Heart left ventricle (tissue), 16 donors: ENCODE measurements around the gene FAXDC2. TPM values are rescaled to one million over a fixed set of nuclear protein-coding genes. Genes with fewer than 3 reads are reported as not detected.

Source experiments
- ATAC-seq, 4 donors: fragments of 200-7000 bp; cut with Tn5 transposase; one replicate each; pipeline ENCODE4 v1.9.1; 2020 to 2022; ENCODE audit warnings: moderate library complexity in 4 of 4, mild to moderate bottlenecking in 3 of 4, moderate number of reproducible peaks in 1 of 4
- DNase-seq, 5 donors: peaks; one replicate each; pipeline ENCODE4 v3.0.0-alpha.2; 2020
- H3K27ac ChIP-seq, 12 donors: fragments of 200-600 bp; sonication (generic) in 4 of 12; one replicate each; pipeline versions ENCODE4 v1.5.0 to v1.8.0; 2016 to 2022; ENCODE audit warnings: mild to moderate bottlenecking in 2 of 12
- H3K27me3 ChIP-seq, 9 donors: fragments of 200-600 bp; sonication (generic) in 2 of 9; one replicate each; pipeline versions ENCODE4 v1.5.1 to v1.8.0; 2016 to 2022; ENCODE audit warnings: mild to moderate bottlenecking in 3 of 9
- H3K36me3 ChIP-seq, 9 donors: fragments of 200-600 bp; sonication (generic) in 2 of 9; one replicate each; pipeline versions ENCODE4 v1.5.0 to v1.8.0; 2018 to 2022; ENCODE audit warnings: mild to moderate bottlenecking in 2 of 9
- H3K4me1 ChIP-seq, 12 donors: fragments of 200-600 bp; sonication (generic) in 4 of 12; one replicate each; pipeline versions ENCODE4 v1.5.0 to v1.8.0; 2016 to 2022; ENCODE audit warnings: mild to moderate bottlenecking in 3 of 12
- H3K4me3 ChIP-seq, 12 donors: fragments of 200-600 bp; sonication (generic) in 4 of 12; one replicate each; pipeline versions ENCODE4 v1.5.0 to v1.8.0; 2017 to 2022; ENCODE audit warnings: mild to moderate bottlenecking in 9 of 12, moderate library complexity in 4 of 12
- H3K9me3 ChIP-seq, 12 donors: fragments of 200-600 bp; sonication (generic) in 4 of 12; one replicate each; pipeline versions ENCODE4 v1.5.0 to v1.8.0; 2016 to 2022; ENCODE audit warnings: mild to moderate bottlenecking in 1 of 12
- CTCF ChIP-seq, 12 donors: fragments of 200-600 bp; sonication (generic) in 4 of 12; IDR thresholded peaks; one replicate each; pipeline versions ENCODE4 v1.5.0 to v1.8.0; 2018 to 2022; ENCODE audit warnings: antibody characterized with exemption in 12 of 12, mild to moderate bottlenecking in 5 of 12
- POLR2A ChIP-seq, 2 donors: fragments of 450-650 bp; IDR thresholded peaks; one replicate each; pipeline ENCODE4 v1.6.1; 2017; ENCODE audit warnings: antibody characterized with exemption in 2 of 2, mild to moderate bottlenecking in 2 of 2, moderate library complexity in 2 of 2
- WGBS, 4 donors: extraction: QIAGEN DNeasy Blood & Tissue Kit in 2 of 4; methylation state at CpG; one replicate each; pipeline versions ENCODE4 v1.1.5 to v1.1.7; 2013 to 2018; 5-methylcytosine and 5-hydroxymethylcytosine counted together
- intact Hi-C, 10 donors: fragments of 100-400 bp; cut with DNase I; formaldehyde crosslinking; loops; one replicate each; pipeline versions ENCODE4 v1.11.1 to v1.14.2; 2022
- polyA plus RNA-seq, 2 donors: library from polyadenylated mRNA; stranded (reverse); fragments of 200-250 nt; gene quantifications; one replicate each; pipeline ENCODE4 v1.2.3, GENCODE V29; 2013
- total RNA-seq, 9 donors: library from RNA; depleted of rRNA in 2 of 9; stranded (reverse); fragments of >200 nt in 2 of 9; fragmentation: NEBNext Ultra II Directional in 3 of 9; extraction: Animal tissue kit (Norgen Biotek cat#: 25700) in 3 of 9; gene quantifications; one replicate each; pipeline versions ENCODE4 v1.1.0 to v1.2.4, GENCODE V29; 2016 to 2023
- donor health status: ischemic (EF 13 %, LVEDD 7.1; RV severe dilation, severe dysfunction).
- donor health status: healthy with polysubstance abuse.
- donor health status: DM: no; HTN: yes; CAD: no.
- donor health status: DM: no; HTN: no; CAD: no.
- donor health status: ischemic (EF 25% LVEDD 6.9; RV normal size, moderate dysfunction).
- donor health status: ischemic (EF 25% LVEDD 5.7; RV mildly dilated, moderate dysfunction).
- donor health status: healthy.
- donor health status: DM: yes; HTN: yes; CAD: no.
- donor health status: ischemic (EF 35%, LVEDD 5.7; RV mildly dilated, moderate dysfunction).
- donor health status: nonischemic (EF 11% LVEDD 7.7; RV severe dilation, severe dysfunction).
- donor health status: DM: yes; HTN: yes; CAD: no.
- donor health status: PGD.
- donor health status: ischemic (EF 29% LVEDD 5.4; RV normal size, mild dysfunction).
- donor health status: nonischemic (EF 23%, LVEDD 6.1; RV moderate dilation, normal function).

FAXDC2 gene
- total and polyA plus RNA-seq, 11 donors: 5.3 to 39.5 (median 21.9) TPM

DNA sequence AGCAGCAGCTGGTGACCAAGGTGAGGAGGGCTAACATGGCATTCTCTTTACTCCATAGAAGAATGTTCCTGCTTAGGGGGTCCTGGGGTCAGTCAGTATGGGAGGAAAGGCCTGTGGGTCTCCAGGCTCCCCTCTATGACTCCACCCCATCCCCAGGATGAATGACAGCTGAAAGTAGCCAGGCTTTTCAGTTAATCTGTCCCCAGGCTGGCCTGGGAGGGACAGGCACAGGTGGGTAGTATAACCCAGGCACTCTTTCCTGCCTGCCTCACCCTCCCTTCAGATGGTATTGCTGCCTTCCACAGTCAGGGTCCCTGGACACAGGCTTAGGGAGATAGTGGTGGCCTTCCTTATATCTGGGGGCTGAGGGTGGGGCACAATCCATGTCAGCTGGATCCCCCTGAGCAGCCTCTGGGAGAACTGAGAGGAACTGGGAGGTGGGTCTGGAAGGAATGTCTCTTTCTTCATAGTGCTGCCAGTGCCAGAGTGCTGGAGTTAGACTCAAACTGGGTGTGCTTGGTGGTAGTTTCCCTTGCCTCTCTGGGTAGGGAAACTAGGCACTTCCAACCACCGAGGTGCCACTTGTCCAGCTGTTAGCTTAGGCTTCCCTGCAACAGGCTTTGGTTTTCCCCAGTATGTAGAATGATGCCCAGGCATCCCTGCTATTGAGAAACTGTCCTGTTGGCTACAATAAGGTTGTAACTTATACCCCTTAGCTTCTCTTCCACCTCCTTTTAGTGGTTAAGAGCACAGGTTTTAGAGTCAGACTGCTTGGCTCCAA, 67.4 kb downstream of the FAXDC2 start:
- Histone ChIP-seq H3K27me3 (no peaks in the 10 kb centered on the region), H3K4me1 (peaks cover 14 to 99% (median 86%) of the 10 kb centered on the region in 12 donors), H3K27ac (peak overlapping the region in 11 of 12 donors; percentile 12 to 64 (median 58)), H3K9me3 (no peaks in the 10 kb centered on the region), H3K4me3 (no peak overlapping the region), H3K36me3 (no peaks in the 10 kb centered on the region)
- ATAC-seq: peak in 2 of 4 donors; percentile 3 to 16
- DNase-seq: no peak
- TF ChIP-seq POLR2A (IDR thresholded peaks at IDR 0.05): no peak
- TF ChIP-seq CTCF (IDR thresholded peaks at IDR 0.05): no peak
- 17 to 52% (median 37%) methylated on average over 1 of the region's 1 CpG for WGBS, 4 donors
- intact Hi-C loops: no loop called here

GRCh38 chr5:154782326-154782725, 68.1 kb downstream of the FAXDC2 start:
- no peaks in the 10 kb centered on the region for H3K36me3 ChIP-seq
- no peaks in the 10 kb centered on the region for H3K27me3 ChIP-seq
- DNase-seq: peak in 1 of 5 donors; percentile 38
- 37 to 54% (median 45%) methylated on average over 3 to 4 of the region's 4 CpGs for WGBS, 4 donors
- peak in 3 of 4 donors; percentile 42 to 73 (median 62) for ATAC-seq
- intact Hi-C loops: no loop called here
- H3K4me1 ChIP-seq: peaks cover 14 to 97% (median 84%) of the 10 kb centered on the region in 12 donors
- peak overlapping the region in 11 of 12 donors; percentile 5 to 60 (median 52) for H3K27ac ChIP-seq
- no peak for TF ChIP-seq POLR2A (IDR thresholded peaks at IDR 0.05)
- TF ChIP-seq CTCF (IDR thresholded peaks at IDR 0.05): no peak
- no peak overlapping the region for H3K4me3 ChIP-seq
- H3K9me3 ChIP-seq: no peaks in the 10 kb centered on the region

DNA sequence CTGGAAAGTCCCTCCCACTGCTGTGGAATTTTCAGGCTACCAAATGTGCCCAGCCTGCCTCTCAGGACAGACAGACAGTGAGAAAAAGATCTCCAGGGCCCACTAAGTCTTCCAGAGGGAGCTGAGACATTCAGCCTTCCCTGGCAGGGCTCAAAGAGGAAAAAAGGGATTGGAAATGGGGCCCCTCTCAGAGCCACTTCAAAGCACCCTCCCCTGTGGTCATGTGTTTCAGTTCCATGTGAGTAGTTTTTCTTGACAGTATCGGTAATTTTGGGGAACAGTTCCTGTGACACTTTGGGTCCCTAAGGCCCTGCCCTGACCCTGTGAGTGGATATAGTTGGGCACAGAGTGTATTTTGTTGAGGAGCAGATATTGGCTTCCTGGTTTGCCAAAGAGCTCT, 70.3 kb downstream of the FAXDC2 start:
- DNase-seq (no peak), ATAC-seq (no peak)
- intact Hi-C loops: no loop called here
- WGBS, 4 donors: 20 to 60% (median 38%) methylated on average over 1 of the region's 1 CpG
- Histone ChIP-seq H3K9me3 (no peaks in the 10 kb centered on the region), H3K27ac (peak overlapping the region in 5 of 12 donors; percentile 19 to 50 (median 44)), H3K4me1 (peaks cover 12 to 98% (median 86%) of the 10 kb centered on the region in 12 donors), H3K4me3 (no peak overlapping the region), H3K27me3 (no peaks in the 10 kb centered on the region), H3K36me3 (peaks cover 0 to 3% (median 0%) of the 10 kb centered on the region in 9 donors)
- no peak for TF ChIP-seq POLR2A (IDR thresholded peaks at IDR 0.05)
- TF ChIP-seq CTCF (IDR thresholded peaks at IDR 0.05): no peak

- ATAC-seq: peak in 1 of 4 donors; percentile 8
- WGBS, 4 donors: 82 to 89% (median 84%) methylated on average over 4 of the region's 4 CpGs
- no peak for DNase-seq
- Histone ChIP-seq H3K4me3 (no peak overlapping the region), H3K27ac (peak overlapping the region in 2 of 12 donors; percentile 0 to 49), H3K36me3 (peaks cover 0 to 3% (median 0%) of the 10 kb centered on the region in 9 donors), H3K27me3 (no peaks in the 10 kb centered on the region), H3K4me1 (peaks cover 12 to 98% (median 87%) of the 10 kb centered on the region in 12 donors), H3K9me3 (no peaks in the 10 kb centered on the region)
- intact Hi-C loops: no loop called here
- TF ChIP-seq CTCF (IDR thresholded peaks at IDR 0.05): no peak
- no peak for TF ChIP-seq POLR2A (IDR thresholded peaks at IDR 0.05)
Measured at GRCh38 chr5:154779105-154779504, 71.3 kb downstream of the FAXDC2 start.
